HG02870 (cell line): ENCODE results near the gene IFT27.
"Not testable (repeated sequence)": the region's sequence is repeated elsewhere in the genome, so short reads cannot be mapped to it uniquely, and the experiment has no call there.

ENCODE experiments used
- ATAC-seq: cut with Tn5 transposase; IDR thresholded peaks from one replicate; pipeline ENCODE4 v1.9.1; 2021; ENCODE audit warnings: mild to moderate bottlenecking, moderate library complexity; ENCODE audit not compliant: unreplicated experiment

Gene IFT27

DNA sequence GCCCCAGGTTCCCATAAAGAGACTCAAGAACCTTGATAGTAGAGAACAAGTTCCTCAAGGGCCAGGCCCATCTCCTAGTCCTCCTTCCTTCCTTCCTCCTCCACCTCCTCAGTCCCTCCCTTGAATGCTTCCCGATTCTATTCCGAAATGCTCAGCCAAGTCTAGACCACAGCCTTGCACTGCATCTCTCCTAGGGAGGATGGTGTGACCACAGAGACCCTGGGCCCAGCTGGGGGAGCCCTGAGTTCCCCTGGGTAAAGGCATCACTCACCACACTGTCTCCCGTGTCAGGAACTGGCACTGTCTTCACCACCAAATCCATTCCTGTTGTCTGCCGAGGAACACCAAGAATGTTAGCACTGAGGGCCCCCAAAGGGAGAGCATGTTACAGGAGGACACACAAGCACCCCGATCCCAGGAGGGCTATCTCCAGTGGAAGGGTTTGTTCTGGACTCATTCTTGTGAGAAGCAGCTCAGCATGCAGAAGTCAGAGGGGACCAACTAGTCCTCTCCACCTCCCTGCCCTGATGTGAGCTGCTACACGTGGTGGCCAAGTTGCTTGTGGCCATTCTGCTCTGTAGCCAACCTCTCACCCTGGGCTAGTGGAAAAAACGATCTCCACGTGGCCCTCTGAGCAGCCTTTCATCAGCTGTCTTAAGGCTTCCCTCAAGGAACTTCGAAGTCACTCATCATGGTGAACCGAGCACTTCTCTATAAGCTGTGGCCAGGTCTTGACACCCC lies 8.7 kb downstream of the IFT27 start:
- no peak for ATAC-seq

DNA sequence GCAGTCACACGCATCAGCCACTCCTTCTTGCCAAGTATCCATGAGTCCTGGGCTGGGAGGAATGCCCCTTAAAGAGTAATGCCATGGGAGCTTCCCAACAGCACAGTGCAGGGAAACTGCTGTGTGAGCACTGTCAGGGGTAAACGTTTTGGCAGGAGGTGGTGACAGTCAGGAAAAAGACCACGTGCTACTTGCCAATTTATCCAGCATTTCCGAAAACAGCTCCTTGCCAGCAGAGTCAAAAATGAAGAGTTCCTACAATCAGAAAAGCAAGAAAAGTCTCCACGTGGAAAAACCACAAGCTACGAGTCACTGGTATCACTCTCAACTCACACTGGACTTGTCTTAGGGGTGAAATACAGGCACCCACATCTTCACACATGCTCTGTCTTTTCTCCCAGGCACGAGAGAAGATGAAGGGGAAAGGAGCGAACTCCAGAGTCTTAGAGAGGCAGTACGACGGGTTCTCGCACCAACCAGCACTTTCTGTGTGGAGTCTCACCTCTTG lies 9.9 kb downstream of the IFT27 start:
- no peak for ATAC-seq

DNA sequence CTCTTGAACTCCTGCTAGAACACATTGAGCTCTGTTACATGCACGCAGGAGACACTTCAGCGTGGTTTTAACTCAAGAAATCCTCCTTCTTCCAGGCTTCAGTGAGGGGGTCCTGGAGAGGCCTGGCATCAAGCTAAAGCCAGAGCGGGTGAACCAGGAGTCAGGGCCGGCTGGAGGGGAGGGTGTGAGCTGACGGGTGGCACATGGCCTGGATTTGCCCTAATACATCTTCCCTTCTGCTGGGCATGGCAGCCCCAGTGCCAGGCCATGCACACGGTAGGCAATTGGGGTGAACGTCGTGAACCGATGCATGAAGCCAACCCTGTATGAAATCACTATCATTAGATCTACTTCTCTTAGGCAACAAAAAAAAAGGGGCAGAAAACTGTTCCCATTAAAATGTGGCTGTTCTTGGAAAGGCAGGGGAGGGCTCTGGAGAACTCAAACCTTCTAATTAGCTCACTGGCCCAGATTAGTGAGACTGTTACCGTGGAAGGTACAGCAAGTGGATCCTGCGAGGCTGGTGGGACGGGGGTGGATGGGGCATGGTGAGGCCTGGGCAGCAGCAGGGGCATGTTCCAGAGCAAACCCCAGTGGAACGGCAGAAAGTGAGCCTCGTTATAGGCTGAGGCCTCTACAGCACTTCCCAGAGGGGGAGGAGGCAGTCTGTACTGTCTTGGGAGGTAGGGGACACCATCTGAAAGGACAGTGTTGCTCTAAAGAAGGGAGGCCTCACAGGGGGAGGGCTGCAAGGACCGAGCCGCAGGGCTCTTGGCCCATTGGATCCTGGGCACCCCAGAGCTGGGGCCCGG lies 10.6 kb downstream of the IFT27 start:
- no peak for ATAC-seq

DNA sequence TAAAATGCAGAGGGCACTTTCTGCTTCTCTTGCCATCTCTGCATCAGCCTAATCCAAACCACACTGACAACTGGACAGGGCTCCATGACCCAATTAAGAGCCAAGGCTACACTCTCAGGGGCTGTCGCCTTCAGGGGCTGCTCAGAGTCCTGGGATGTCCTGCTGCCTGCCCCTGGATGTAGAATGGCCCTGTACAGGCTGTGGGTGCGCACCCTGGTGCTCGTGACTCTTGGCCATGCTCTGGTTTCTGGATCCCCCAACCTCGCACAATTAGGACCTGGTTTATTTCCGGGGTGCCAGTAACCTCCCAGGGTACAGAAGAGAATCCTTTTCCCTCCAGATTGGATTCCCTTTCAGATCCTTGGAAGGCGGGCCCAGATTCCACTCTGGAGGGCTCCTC lies 11.3 kb downstream of the IFT27 start:
- ATAC-seq = no peak

DNA sequence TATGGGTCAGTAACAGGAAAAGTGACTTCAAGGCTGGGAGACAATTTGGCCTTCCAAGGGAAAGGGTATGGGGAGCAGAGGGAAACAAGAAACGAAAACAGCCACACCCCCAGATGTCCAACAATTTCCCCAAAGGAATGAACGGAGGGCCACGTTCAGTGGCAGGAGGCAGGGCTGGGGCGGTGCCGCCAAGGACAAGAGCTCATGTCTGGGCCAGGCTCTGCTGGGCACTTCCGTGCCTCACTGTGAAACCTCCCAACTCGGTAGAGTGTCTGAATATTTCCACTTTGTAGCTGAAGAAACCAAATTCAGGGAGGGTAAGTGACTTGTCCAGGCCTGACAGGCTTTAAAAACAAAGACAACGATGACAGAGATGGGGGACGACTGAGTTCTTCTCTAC lies 11.9 kb downstream of the IFT27 start:
- no peak for ATAC-seq

DNA sequence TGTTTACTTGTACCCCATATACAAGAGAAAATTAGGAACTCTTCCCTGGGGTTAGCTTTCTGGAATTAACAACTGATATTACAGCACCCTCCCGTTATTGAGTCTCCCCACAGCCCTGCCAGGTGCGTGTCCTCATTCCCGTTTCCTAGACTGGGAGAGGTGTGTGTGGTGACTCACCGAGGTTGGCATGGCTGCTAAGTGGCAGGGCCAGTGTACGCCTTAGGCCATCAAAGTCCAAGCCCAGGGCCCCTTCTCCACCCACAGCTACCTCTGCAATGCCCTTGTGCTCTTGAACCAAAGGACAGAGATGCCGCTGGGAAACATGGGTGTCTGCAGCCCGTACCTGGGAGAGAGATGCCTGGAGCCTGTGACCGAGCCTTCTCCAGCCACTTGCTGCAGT lies 12.3 kb downstream of the IFT27 start:
- no peak for ATAC-seq

DNA sequence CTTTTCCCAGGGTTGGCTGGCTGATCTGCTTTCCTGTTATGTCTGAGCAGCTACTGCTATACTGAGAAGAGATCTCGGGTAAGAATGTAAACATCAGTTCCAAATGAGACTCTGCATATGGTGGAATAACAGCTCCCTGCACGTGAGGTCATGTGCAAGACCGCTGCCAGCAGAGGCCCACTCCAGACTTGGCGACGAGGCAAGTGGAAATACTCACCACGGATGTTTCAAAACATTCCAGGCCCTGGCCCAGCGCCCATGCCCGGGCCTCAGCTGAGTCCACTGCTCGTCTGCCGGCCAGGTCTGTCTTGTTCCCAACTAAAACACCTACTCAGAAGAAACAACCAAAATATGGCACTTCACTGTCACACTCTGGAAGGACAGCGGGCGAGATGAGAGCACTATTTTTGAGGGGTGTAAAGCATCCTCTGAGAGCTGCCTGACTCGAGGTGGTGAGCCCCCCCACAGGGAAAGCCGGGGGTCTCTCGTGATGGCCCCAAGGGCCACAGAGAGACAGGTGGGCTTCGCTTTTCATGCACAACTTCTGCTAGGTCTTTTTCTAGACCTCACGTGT lies 13.1 kb downstream of the IFT27 start:
- no peak for ATAC-seq

DNA sequence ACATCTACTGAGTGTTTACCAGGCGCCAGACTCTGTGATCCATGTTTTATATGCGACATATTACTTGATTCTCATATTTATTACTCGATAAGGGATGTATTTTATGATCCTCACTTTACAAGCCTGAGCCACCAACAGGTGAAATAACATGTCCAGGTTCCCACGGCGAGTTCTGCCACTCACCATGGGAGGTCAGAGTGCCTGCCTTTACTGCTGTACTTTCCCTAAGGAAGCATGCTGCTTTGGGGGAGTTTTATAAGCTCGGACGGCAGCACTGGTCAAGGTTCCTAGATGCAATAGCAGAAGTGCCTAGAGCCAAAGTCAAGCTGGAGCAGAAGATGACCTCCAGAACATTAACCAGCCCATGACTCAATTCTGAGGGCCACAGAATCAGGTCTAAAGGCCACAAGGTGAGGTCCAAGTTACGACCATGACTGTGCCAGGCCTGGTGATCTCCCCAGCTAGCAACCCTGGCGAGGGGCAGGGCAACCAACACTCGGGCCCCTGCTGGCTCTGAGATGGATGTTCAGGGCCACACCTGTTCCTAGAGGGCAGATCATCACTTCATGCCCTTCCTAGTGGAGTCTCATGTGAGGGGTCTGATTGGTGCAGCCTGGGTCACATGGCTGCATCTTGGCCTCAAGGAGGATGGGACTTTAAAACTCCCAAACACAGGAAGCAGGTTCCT lies 14.2 kb downstream of the IFT27 start:
- ATAC-seq = no peak

DNA sequence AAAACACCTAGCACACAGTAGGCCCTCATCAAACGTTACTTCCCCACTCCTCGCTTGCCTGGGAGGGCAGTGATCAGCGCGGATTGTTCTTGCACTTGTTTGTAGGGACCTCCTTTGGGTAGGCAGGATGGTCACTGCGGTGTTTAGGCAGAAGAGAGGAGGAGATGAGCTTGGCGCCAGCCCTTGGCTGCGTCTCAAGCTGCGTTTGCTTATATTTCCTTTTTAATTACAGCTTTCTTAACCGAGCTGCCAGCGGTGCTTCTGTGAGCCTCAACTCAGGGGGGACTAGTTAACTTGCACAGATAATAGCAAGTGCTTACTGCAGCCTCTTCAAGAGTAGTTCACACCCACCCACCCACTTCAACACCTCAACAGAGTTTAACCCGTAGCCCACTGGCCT lies 15.1 kb downstream of the IFT27 start:
- no peak for ATAC-seq

DNA sequence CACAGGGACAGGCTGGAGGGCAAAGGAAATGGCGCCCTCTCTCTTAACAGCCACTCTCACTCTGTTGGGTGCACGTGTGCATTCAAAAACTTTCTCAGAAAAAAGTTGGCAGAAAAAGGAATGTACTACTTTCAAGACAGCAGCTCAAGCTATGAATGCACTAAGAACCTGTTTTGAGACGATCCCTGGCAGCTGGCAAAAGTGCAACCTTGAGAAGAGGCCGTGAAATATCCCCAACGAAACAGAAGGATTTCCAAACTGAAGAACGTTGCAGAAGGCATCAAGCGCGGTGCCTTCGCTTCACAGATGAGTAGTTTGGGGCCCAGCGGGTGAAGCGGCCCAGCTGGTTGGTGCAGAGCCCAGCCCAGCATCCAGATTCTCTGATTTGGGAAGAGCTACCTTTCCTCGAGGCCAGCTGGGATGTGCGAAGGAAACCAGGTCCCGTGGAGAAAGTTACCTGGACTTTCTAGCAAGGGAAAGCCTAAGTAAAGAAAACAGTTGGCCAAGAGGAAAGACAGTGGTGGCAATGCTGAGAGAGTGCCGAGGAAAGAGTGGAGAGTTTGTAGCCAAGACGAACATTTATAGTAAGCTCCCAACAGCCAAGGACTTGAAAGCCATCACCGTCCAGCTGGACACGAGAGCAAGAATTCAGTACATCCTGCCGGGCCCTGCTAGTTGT lies 16.3 kb downstream of the IFT27 start:
- ATAC-seq = no peak

DNA sequence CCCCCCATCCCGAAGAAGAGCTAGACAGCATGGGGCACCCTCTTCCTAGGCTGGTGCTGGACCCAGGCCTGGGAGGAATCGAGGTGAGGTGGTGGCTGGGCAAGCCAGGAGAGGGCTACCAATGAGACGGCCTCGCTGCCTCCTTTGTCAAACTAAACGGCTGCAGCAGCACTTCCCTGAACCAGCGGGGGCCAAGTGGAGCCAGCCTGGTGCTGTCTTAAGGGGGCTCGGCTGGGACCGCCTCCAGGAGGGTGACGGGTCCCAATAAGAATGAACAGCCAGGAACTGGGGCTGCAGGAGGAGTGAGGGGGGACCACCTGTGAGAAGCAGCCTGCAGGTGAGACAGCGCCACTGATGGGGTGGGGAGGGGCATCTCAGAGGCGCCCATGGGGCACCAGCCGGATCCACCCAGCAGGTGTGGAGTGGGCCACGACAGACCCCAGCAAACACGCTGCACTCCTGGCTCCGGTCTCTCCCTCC lies 17.1 kb downstream of the IFT27 start:
- ATAC-seq = no peak

DNA sequence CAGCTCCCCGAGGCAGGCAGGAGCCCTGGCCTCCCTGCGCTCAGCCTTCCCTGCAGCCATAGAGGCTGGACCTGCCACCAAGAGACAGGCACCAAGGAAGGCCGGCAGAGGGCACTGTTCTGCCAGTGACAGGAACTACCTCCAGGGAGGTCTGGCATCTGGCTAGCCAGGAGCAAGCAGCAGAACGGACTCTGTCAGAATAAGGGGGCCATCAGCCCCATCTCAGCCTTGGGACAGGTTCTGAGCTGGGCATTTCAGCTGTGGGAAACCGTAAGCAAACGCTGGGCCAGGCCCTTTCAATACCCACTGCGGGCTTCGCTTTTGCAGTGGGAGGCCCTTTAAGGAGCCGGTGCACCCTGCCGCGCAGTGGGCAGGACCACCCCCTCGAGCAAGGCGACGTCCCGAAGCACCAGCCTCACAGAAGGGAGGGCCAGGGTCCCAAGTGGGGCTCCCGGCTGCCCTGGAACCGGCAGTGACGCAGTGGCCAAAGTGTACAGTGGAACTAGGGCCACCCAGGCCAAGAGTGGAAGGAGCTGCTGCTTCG lies 18.2 kb downstream of the IFT27 start:
- no peak for ATAC-seq

DNA sequence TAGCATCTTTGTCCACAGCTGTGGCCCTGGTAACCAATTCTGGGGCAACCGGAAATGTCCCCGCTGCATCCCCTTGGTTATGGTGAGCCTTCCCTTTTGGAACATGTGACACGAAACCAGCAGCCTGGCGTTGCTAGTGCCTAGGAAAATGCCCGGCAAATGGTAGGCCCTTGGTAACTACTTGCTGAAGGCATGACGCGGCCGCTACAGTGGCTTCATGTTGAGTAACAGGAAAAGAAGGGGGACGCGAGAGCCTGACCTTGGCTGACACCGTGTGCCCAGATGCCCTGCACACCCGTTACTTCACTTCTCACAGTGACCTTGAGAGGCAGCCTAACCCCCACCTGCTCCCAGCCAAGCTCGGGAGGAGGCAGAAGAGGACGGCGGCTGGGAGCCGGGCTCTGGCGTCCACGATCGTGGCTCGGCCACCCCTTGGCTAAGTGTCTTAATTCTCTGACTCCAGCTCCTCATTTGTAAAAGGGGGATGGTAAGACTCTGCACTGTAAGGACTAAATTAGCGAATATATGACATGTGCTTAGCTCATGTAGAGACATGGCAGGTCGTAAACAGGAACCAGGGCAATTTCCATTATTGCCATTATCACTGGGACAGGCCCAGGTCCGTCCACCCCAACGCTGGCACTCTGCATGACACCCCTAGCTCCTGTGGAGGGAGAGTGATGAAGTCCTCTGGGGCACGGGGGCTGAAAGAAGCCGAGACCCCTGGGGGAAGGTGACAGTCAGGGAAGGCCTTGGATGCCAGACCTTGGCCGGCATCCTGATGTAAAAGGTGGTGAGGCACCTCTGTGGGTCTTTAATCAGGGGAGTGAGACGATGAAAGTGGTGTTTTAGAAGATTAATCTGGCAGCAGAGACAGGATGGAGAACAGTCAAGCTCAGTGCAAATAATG lies 18.9 kb downstream of the IFT27 start:
- ATAC-seq = no peak

DNA sequence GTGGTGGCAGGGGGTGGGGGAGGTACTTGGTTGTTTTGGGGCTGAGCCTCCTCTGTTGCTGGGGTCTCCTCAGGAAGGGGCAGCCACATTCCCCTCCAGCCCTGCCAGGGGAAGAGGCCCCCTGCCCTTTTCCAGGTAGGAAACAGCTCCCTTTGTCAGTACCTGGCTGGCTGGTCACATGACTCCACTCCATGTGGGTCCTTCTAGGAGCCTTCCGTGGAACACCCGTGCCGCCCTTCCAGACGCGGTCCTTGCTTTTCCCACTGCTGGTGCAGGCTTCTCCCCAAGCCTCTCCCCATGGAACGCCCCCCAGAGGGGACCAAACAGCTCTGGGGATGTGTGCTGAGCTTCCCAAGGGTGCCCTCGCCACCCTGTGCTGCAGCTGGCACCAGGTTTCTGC lies 19.9 kb downstream of the IFT27 start:
- no peak for ATAC-seq

DNA sequence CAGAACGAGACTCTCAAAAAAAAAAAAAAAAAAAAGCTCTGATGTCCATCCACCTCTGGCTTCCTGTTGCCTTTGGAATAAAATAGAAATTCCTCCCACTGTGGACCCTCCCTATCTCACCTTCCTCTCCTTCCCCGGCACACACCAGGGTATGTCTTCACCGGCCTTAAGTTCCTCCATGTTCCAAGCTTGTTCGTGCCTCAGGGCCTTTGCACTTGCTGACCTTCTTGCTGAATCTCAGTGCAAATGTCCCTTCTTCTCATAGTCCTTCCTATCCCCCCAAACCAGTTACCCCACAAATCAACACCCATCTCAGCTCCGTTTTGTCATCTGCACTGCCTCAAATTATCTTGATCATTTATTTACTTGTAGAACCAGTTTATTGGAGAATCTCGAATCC lies 20.6 kb downstream of the IFT27 start:
- ATAC-seq = no peak

DNA sequence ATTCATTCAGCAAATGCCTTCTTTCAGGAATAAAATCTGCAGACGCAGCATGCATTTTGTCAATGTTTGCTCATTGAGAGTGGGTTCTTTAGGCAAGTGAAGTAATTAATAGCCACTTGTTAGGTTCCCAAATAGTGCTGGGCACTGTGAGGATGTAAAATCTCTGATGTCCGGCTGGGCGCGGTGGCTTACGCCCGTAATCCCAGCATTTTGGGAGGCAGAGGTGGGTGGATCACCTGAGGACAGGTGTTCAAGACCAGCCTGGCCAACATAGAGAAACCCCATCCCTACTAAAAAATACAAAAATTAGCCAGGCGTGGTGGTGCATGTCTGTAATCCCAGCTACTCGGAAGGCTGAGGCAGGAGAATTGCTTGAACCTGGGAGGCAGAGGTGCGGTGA lies 21.0 kb downstream of the IFT27 start:
- ATAC-seq = not testable (repeated sequence)

DNA sequence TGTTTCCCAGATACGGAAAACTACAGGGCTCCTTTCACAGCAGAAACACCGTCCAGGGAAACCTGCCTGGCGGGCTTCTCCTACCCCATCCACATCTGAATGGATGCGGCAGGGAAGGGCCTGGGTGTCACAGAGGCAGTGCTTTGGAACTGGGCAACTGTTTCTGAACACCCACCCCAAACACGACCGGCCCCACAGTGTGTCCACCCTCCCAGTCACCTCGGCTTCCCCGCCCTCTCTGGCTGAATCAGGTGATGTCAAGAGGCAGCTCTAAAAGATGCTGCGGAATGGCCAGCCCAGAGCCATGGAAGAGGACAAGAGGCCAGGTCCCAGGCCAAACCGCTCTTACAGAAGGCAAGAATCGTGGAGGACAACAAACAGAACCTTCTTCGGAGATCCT lies 22.0 kb downstream of the IFT27 start:
- no peak for ATAC-seq

DNA sequence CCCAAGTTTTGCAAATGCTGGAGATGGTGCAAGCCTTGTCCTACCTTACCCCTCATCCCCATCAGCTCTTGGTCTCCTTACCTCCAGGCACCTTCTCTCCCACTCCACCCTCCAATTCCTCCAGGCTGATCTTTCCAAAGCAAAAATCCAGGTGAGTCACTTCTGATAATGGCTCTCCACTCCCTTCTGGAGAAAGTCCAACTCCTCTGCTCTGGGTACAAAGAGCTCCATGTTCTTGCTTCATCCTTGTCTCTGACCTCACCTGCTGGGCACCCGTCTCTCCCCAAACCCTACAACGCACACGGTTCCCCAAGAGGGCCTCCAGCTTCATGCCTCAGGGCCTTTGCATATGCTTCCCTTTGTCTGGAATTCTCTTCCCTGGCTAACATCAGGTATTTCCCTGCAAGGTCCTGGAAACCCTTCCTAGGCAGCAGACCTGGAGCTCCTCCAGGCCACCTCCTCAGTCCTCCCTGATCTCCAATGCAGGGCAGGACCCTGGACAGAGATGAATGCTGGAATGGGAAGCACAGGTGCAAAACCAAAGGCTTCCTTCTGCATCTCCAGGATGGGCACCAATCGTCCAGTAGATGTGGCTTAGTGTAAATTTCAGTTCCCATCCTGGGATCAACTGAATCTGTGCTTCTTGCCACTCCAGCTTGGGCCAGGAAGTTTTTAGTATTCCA lies 22.7 kb downstream of the IFT27 start:
- no peak for ATAC-seq
